ENCODE results near the gene ADI1. TPM values are rescaled to one million over a fixed set of nuclear protein-coding genes. Genes with fewer than 3 reads are reported as not detected.

Gene ADI1
- polyA plus RNA-seq, 1 of the 3 experiments (the other 2 are of a cell fraction): 67.2 TPM

- ChIA-PET POLR2A (no interaction called here), CTCF (interaction anchor here (2.0 kb wide), 1 partner anchor 13 kb away, joined by 4 read pairs; no protein-coding TSS in a partner anchor)
- H3K9me2 ChIP-seq: no peaks in the 10 kb centered on the region
- no peaks in the 10 kb centered on the region for H3K27me3 ChIP-seq (ENCODE audit: insufficient read depth)
- H3K36me3 ChIP-seq (replicated peaks in 1 of 2; ENCODE audit: control insufficient read depth in 1 of 2, insufficient read depth in 2 of 2, low read length in 1 of 2): no peaks in the 10 kb centered on the region
- no peak overlapping the region for H3K27ac ChIP-seq (ENCODE audit: low read depth in 2 of 2, low read length in 1 of 2)
- no peak overlapping the region for H3K4me2 ChIP-seq
- WGBS (ENCODE audit: low lambda C conversion rate): 86% methylated on average over 10 of the region's 12 CpGs
- H3F3A ChIP-seq (replicated peaks; ENCODE audit: insufficient read depth): peaks cover 24% of the 10 kb centered on the region
- no peaks in the 10 kb centered on the region for H4K20me1 ChIP-seq (ENCODE audit: insufficient read depth)
- H3K4me1 ChIP-seq (ENCODE audit: control insufficient read depth in 1 of 2, insufficient read depth in 2 of 2, low read depth in 1 of 2, low read length in 1 of 2): peaks cover 3 to 13% of the 10 kb centered on the region in 2 experiments; a peak in 3 of 4 replicates
- H3K4me3 ChIP-seq (ENCODE audit: low read depth in 2 of 2, low read length in 1 of 2): no peak overlapping the region
- no peaks in the 10 kb centered on the region for H3K79me2 ChIP-seq (ENCODE audit: insufficient read depth)
- no peaks in the 10 kb centered on the region for H3K9me3 ChIP-seq
- no peak overlapping the region for H3K9ac ChIP-seq
- TF ChIP-seq MXI1 (IDR thresholded peaks at IDR 0.05; ENCODE audit: low read depth, low read length) (no peak), TAF1 (IDR thresholded peaks at IDR 0.05; ENCODE audit: borderline replicate concordance, low read depth, low read length) (no peak), NFIC (IDR thresholded peaks at IDR 0.05; ENCODE audit: borderline replicate concordance) (no peak), PBX3 (IDR thresholded peaks at IDR 0.05) (no peak), EZH2phosphoT487 (IDR thresholded peaks at IDR 0.05; ENCODE audit: borderline replicate concordance, low read depth) (no peak), ZBTB33 (IDR thresholded peaks at IDR 0.05; ENCODE audit: borderline replicate concordance, low read depth) (no peak), ELF1 (IDR thresholded peaks at IDR 0.05) (no peak), GATA2 (CRISPR knock-in tag; IDR thresholded peaks at IDR 0.05) (no peak), IRF3 (IDR thresholded peaks at IDR 0.05; ENCODE audit: low read depth, low read length) (no peak), JUND (IDR thresholded peaks at IDR 0.05) (no peak)
- H2AFZ ChIP-seq (ENCODE audit: low read depth): no peak overlapping the region
- no peak for DNase-seq
Observed at GRCh38 chr2:3532941-3533340, 13.6 kb upstream of the ADI1 start.

- H3K4me2 ChIP-seq: no peak overlapping the region
- H3K4me3 ChIP-seq (ENCODE audit: low read depth in 2 of 2, low read length in 1 of 2): no peak overlapping the region
- ChIA-PET POLR2A (no interaction called here), CTCF (no interaction called here)
- no peak overlapping the region for H3K27ac ChIP-seq (ENCODE audit: low read depth in 2 of 2, low read length in 1 of 2)
- 95% methylated on average over 24 of the region's 24 CpGs for WGBS (ENCODE audit: low lambda C conversion rate)
- H3K79me2 ChIP-seq (ENCODE audit: insufficient read depth): no peaks in the 10 kb centered on the region
- H3K27me3 ChIP-seq (ENCODE audit: insufficient read depth): no peaks in the 10 kb centered on the region
- DNase-seq: no peak
- no peaks in the 10 kb centered on the region for H3F3A ChIP-seq (replicated peaks; ENCODE audit: insufficient read depth)
- H3K9me3 ChIP-seq: no peaks in the 10 kb centered on the region
- peaks cover 6 to 11% of the 10 kb centered on the region in 2 experiments; a peak in 3 of 4 replicates for H3K4me1 ChIP-seq (ENCODE audit: control insufficient read depth in 1 of 2, insufficient read depth in 2 of 2, low read depth in 1 of 2, low read length in 1 of 2)
- no peaks in the 10 kb centered on the region for H4K20me1 ChIP-seq (ENCODE audit: insufficient read depth)
- H3K36me3 ChIP-seq (replicated peaks in 1 of 2; ENCODE audit: control insufficient read depth in 1 of 2, insufficient read depth in 2 of 2, low read length in 1 of 2): no peaks in the 10 kb centered on the region
- H2AFZ ChIP-seq (ENCODE audit: low read depth): no peak overlapping the region
- no peak overlapping the region for H3K9ac ChIP-seq
- no peaks in the 10 kb centered on the region for H3K9me2 ChIP-seq
- TF ChIP-seq GABPA (IDR thresholded peaks at IDR 0.05; ENCODE audit: low read depth) (no peak), MXI1 (IDR thresholded peaks at IDR 0.05; ENCODE audit: low read depth, low read length) (no peak), TEAD4 (IDR thresholded peaks at IDR 0.05; ENCODE audit: borderline replicate concordance, insufficient read depth) (no peak), CHD2 (IDR thresholded peaks at IDR 0.05; ENCODE audit: low read length, partially characterized antibody) (no peak), EZH2phosphoT487 (IDR thresholded peaks at IDR 0.05; ENCODE audit: borderline replicate concordance, low read depth) (no peak), USF1 (IDR thresholded peaks at IDR 0.05; ENCODE audit: borderline replicate concordance, low read depth) (no peak), MEF2A (IDR thresholded peaks at IDR 0.05; ENCODE audit: borderline replicate concordance, low read depth) (no peak), RAD21 (IDR thresholded peaks at IDR 0.05; ENCODE audit: low read length) (no peak), POLR2AphosphoS5 (IDR thresholded peaks at IDR 0.05; ENCODE audit: low read depth, low read length) (no peak), REST (IDR thresholded peaks at IDR 0.05; ENCODE audit: low read depth, low read length) (no peak), JUND (IDR thresholded peaks at IDR 0.05) (no peak), RXRA (IDR thresholded peaks at IDR 0.05; ENCODE audit: borderline replicate concordance, low read depth) (no peak)
Observed at GRCh38 chr2:3529316-3530025, 10.1 kb upstream of the ADI1 start.

Measured in SK-N-SH (cell line).